K562 (cell line): ENCODE results near the gene PPP2R2D. TPM values are rescaled to one million over a fixed set of nuclear protein-coding genes. Genes with fewer than 3 reads are reported as not detected.

Experiments used
- CBX3 ChIP-seq, 2 experiments: IDR thresholded peaks; 1 replicate in 1 of 2; 2 replicates in 1 of 2; pipeline ENCODE4 v1.6.1; 2012; ENCODE audit warnings: inconsistent platforms in 2 of 2, low read length in 2 of 2, borderline replicate concordance in 1 of 2, control low read depth in 1 of 2
- CCNT2 ChIP-seq: IDR thresholded peaks from 2 replicates; pipeline ENCODE4 v1.6.1; 2011; ENCODE audit warnings: borderline replicate concordance, low read depth, mild to moderate bottlenecking, moderate library complexity, mixed read lengths, low read length; ENCODE audit not compliant: insufficient read length; ENCODE audit errors: extremely low read depth
- CEBPG ChIP-seq, 3 experiments: fragments of 200-800 bp in 1 of 3; sonication (Bioruptor generic) in 1 of 3; sonication (generic) in 1 of 3; formaldehyde crosslinking in 1 of 3; IDR thresholded peaks in 2 of 3; conservative IDR thresholded peaks in 1 of 3; 2 replicates each; pipeline versions ENCODE4 v1.6.1 to v1.8.0; 2016 to 2022; ENCODE audit warnings: missing compliant biosample characterization in 2 of 3, missing genetic modification characterization in 2 of 3, mild to moderate bottlenecking in 1 of 3, missing genetic modification reagents in 1 of 3
- CREB1 ChIP-seq, 2 experiments: sonication (generic) in 1 of 2; formaldehyde crosslinking in 1 of 2; IDR thresholded peaks; 2 replicates each; pipeline versions ENCODE4 v1.6.1 to v1.8.0; 2012 to 2022; ENCODE audit warnings: inconsistent platforms in 1 of 2, mild to moderate bottlenecking in 1 of 2, missing genetic modification reagents in 1 of 2, moderate library complexity in 1 of 2
- E2F1 ChIP-seq: sonication (generic); formaldehyde crosslinking; IDR thresholded peaks from 2 replicates; pipeline ENCODE4 v1.8.1; 2023; ENCODE audit warnings: mild to moderate bottlenecking, missing genetic modification reagents, moderate library complexity
- ERF ChIP-seq: fragments of 450-650 bp; formaldehyde crosslinking; IDR thresholded peaks from 2 replicates; pipeline ENCODE4 v1.4.0; 2020; ENCODE audit warnings: mild to moderate bottlenecking, mixed read lengths
- FOXK2 ChIP-seq, 2 experiments: fragments of 450-650 bp; IDR thresholded peaks in 1 of 2; conservative IDR thresholded peaks in 1 of 2; 2 replicates each; pipeline ENCODE4 v1.6.1; 2016; ENCODE audit warnings: low read depth in 2 of 2, mild to moderate bottlenecking in 1 of 2
- HNRNPK ChIP-seq: fragments of 200-400 bp; formaldehyde crosslinking; IDR thresholded peaks from one replicate; pipeline ENCODE4 v1.6.1; 2018; ENCODE audit warnings: mild to moderate bottlenecking, low read depth, low read length; ENCODE audit not compliant: poor library complexity, severe bottlenecking
- MTF1 ChIP-seq: fragments of 250-450 bp; sonication (Bioruptor Pico); IDR thresholded peaks from 2 replicates; pipeline ENCODE4 v1.9.0; 2021; ENCODE audit warnings: moderate library complexity, mild to moderate bottlenecking, inconsistent platforms, borderline replicate concordance
- MYC ChIP-seq, 2 experiments: fragments of 250-450 bp in 1 of 2; sonication (Bioruptor Pico) in 1 of 2; IDR thresholded peaks; 2 replicates each; pipeline versions ENCODE4 v1.5.1 to v1.6.1; 2012 to 2021; ENCODE audit warnings: low read depth in 2 of 2, borderline replicate concordance in 1 of 2, improper control_type of control experiment in 1 of 2, low read length in 1 of 2, mild to moderate bottlenecking in 1 of 2, moderate library complexity in 1 of 2
- NR1H2 ChIP-seq: sonication (generic); formaldehyde crosslinking; IDR thresholded peaks from 2 replicates; pipeline ENCODE4 v1.4.0; 2020; ENCODE audit warnings: mild to moderate bottlenecking, missing genetic modification reagents
- PBX2 ChIP-seq, 2 experiments: IDR thresholded peaks in 1 of 2; conservative IDR thresholded peaks in 1 of 2; 2 replicates each; pipeline ENCODE4 v1.6.1; 2016; ENCODE audit warnings: low read depth in 2 of 2, mild to moderate bottlenecking in 1 of 2, missing compliant biosample characterization in 1 of 2, missing genetic modification characterization in 1 of 2, moderate library complexity in 1 of 2
- SRSF3 ChIP-seq: fragments of 200-400 bp; formaldehyde crosslinking; IDR thresholded peaks from 2 replicates; pipeline ENCODE4 v1.6.1; 2016; ENCODE audit warnings: mild to moderate bottlenecking, low read length, moderate library complexity; ENCODE audit not compliant: insufficient read depth
- TBL1XR1 ChIP-seq, 2 experiments: IDR thresholded peaks; 2 replicates each; pipeline ENCODE4 v1.6.1; 2012; ENCODE audit warnings: improper control_type of control experiment in 2 of 2, low read length in 2 of 2, mild to moderate bottlenecking in 1 of 2
- TCF7 ChIP-seq: sonication (generic); IDR thresholded peaks from 2 replicates; pipeline ENCODE4 v1.6.1; 2016; ENCODE audit warnings: antibody characterized with exemption, borderline replicate concordance
- U2AF1 ChIP-seq: fragments of 200-400 bp; formaldehyde crosslinking; optimal IDR thresholded peaks from 2 replicates; pipeline ENCODE3; 2017; ENCODE audit warnings: mild to moderate bottlenecking, low read depth, low read length, moderate library complexity
- ZFX ChIP-seq: sonication (generic); formaldehyde crosslinking; IDR thresholded peaks from 2 replicates; pipeline ENCODE4 v1.8.0; 2022; ENCODE audit warnings: mild to moderate bottlenecking, missing genetic modification reagents, moderate library complexity
- ZNF232 ChIP-seq: sonication (generic); formaldehyde crosslinking; IDR thresholded peaks from 2 replicates; pipeline ENCODE4 v1.8.0; 2022; ENCODE audit warnings: mild to moderate bottlenecking, missing genetic modification reagents
- ZNF24 ChIP-seq: fragments of 450-650 bp; IDR thresholded peaks from 2 replicates; pipeline ENCODE4 v1.6.1; 2016
- ZNF766 ChIP-seq: fragments of 200-800 bp; sonication (Bioruptor generic); conservative IDR thresholded peaks from 2 replicates; pipeline ENCODE4 v1.6.1; 2016; ENCODE audit warnings: missing genetic modification characterization, missing compliant biosample characterization
- polyA plus RNA-seq, 8 experiments: library from polyadenylated mRNA; depleted of rRNA in 4 of 8; stranded (reverse) in 5 of 8; unstranded in 3 of 8; fragments of >200 nt; fragmentation: Nextera tagmentation in 2 of 8; fragmentation: Illumina TruSeq in 1 of 8; extraction: Ambion mirVana in 2 of 8; extraction: Trizol in 1 of 8; gene quantifications; 2 replicates each; pipeline versions ENCODE4 v1.2.1 to v1.2.3, GENCODE V29; 2011 to 2014; ENCODE audit warnings: inconsistent platforms in 1 of 8, missing spikeins in 1 of 8
- total RNA-seq, 7 experiments: library from RNA; depleted of rRNA in 6 of 7; stranded (reverse); fragments of >200 nt in 6 of 7; fragmentation: Illumina TruSeq in 2 of 7; extraction: Trizol in 2 of 7; gene quantifications; 2 replicates each; pipeline versions ENCODE4 v1.2.1 to v1.2.3, GENCODE V29; 2011 to 2021; ENCODE audit warnings: low replicate concordance in 1 of 7
- TF ChIP-seq, protein P1 (sequence below): sonication (generic); formaldehyde crosslinking; IDR thresholded peaks from 2 replicates; pipeline ENCODE4 v1.8.0; 2022; ENCODE audit warnings: mild to moderate bottlenecking, missing genetic modification reagents

Gene PPP2R2D
- total and polyA plus RNA-seq, 9 of the 15 experiments (the other 6 are each of a cell fraction or from before 2014, with no cell fraction given) = 1.9 to 37.0 (median 26.8) TPM

DNA sequence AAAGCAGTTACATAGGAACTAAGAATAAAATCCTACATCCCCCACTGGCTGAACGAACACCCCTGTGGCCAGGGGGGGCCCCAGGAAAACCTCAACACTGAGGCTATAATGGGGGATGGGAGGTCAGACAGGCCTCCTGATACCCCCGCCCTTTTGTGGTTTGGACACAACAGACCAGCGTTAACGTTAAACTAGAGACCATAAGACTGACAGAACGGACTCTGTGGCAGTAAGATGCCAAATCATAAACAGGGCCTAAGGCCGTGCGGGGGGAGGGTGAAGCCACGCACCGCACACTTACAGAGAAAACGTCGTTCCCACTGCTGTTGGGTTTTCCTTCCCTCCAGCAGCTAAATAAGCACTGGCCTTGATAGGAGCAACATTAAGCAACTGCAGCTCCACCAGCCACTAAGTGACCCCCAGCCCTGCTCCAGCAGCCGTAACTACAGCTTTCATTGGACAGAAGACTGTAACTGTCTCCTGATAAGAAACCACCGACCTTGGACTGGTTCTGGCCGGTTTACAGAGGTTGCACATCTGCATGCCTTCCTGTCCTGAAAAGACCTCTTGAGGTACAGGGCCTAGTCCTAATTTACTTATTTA lies 3.4 kb upstream of the PPP2R2D start (continued):
- no peak for TF ChIP-seq PBX2 (CRISPR knock-in tag; IDR thresholded peaks at IDR 0.05; ENCODE audit: low read depth)
- TF ChIP-seq PBX2 (tag; conservative IDR thresholded peaks at IDR 0.05; ENCODE audit: low read depth) = no peak
- TF ChIP-seq NR1H2 (CRISPR knock-in tag) = no peak
- TF ChIP-seq CCNT2 = no peak
- no peak for TF ChIP-seq E2F1 (CRISPR knock-in tag)
- no peak for TF ChIP-seq SRSF3
- peak; percentile 88 to 92 for TF ChIP-seq FOXK2 (conservative IDR thresholded peaks at IDR 0.05 in 1 of 2, IDR thresholded peaks at IDR 0.05 in 1 of 2; ENCODE audit: low read depth in 2 of 2)
- peak; percentile 87 for TF ChIP-seq CEBPG (CRISPR knock-in tag; IDR thresholded peaks at IDR 0.05)
- peak; percentile 83 for TF ChIP-seq CEBPG (tag; conservative IDR thresholded peaks at IDR 0.05 in 1 of 2, IDR thresholded peaks at IDR 0.05 in 1 of 2)
- TF ChIP-seq, protein P1, sequence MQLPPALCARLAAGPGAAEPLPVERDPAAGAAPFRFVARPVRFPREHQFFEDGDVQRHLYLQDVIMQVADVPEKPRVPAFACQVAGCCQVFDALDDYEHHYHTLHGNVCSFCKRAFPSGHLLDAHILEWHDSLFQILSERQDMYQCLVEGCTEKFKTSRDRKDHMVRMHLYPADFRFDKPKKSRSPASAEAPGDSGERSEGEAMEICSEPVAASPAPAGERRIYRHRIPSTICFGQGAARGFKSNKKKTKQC = 0 out of 2 replicates have a peak, but pooled peaks have one; percentile 19
- TF ChIP-seq MTF1 (CRISPR knock-in tag) = no peak
- no peak for TF ChIP-seq U2AF1
- no peak for TF ChIP-seq CREB1 (IDR thresholded peaks at IDR 0.05)
- TF ChIP-seq CREB1 (CRISPR knock-in tag; IDR thresholded peaks at IDR 0.05) = peak; percentile 40; the same call in 1 of the 2 replicates
- TF ChIP-seq ERF (CRISPR knock-in tag) = peak; percentile 66; the same call in 1 of the 2 replicates
- TF ChIP-seq TBL1XR1 (IDR thresholded peaks at IDR 0.05; ENCODE audit: low read length in 2 of 2) = peak; percentile 73 to 84; a peak in 3 of 4 replicates
- TF ChIP-seq ZNF232 = no peak
- TF ChIP-seq ZNF766 (CRISPR knock-in tag) = peak; percentile 85
- no peak for TF ChIP-seq HNRNPK
- TF ChIP-seq MYC (IDR thresholded peaks at IDR 0.05; ENCODE audit: low read depth, low read length) = peak; percentile 56; the same call in 1 of the 2 replicates
- no peak for TF ChIP-seq MYC (CRISPR knock-in tag; IDR thresholded peaks at IDR 0.05; ENCODE audit: borderline replicate concordance, low read depth)
- TF ChIP-seq ZNF24 = 0 out of 2 replicates have a peak, but pooled peaks have one; percentile 8
- peak; percentile 85 for TF ChIP-seq ZFX (CRISPR knock-in tag)
- no peak for TF ChIP-seq TCF7
- TF ChIP-seq CBX3 (IDR thresholded peaks at IDR 0.05; ENCODE audit: borderline replicate concordance in 1 of 2, low read length in 2 of 2) = peak in 1 of 2 experiments; percentile 20; a peak in 2 of 3 replicates
